H9 (cell line): Measurements from ENCODE around the gene ABHD17C. TPM values are rescaled to one million over a fixed set of nuclear protein-coding genes. Genes with fewer than 3 reads are reported as not detected.
A peak's percentile ranks its signal among the peaks of the same experiment; 100 is the strongest.

Experiments used
- DNase-seq: peaks from one replicate; pipeline ENCODE4 v3.0.0-alpha.2; 2017
- H2AFZ ChIP-seq: one replicate; pipeline ENCODE4 v1.6.1; 2013; ENCODE audit warnings: mild to moderate bottlenecking, low read length, control low read depth, moderate library complexity
- H2AK5ac ChIP-seq: 2 replicates; pipeline ENCODE4 v1.6.1; 2013; ENCODE audit warnings: low read length, control low read depth, mixed read lengths; ENCODE audit not compliant: insufficient read length
- H2BK120ac ChIP-seq: one replicate; pipeline ENCODE4 v1.6.1; 2013; ENCODE audit warnings: low read depth, mild to moderate bottlenecking, low read length, control low read depth, inconsistent platforms; ENCODE audit not compliant: poor library complexity, severe bottlenecking
- H2BK12ac ChIP-seq: 2 replicates; pipeline ENCODE4 v1.6.1; 2013; ENCODE audit warnings: low read length, control low read depth, mixed read lengths, low read depth; ENCODE audit not compliant: insufficient read length
- H2BK15ac ChIP-seq: 2 replicates; pipeline ENCODE4 v1.6.1; 2013; ENCODE audit warnings: low read depth, low read length, control low read depth
- H2BK20ac ChIP-seq: one replicate; pipeline ENCODE4 v1.6.1; 2013; ENCODE audit warnings: low read depth, mild to moderate bottlenecking, low read length, control low read depth, inconsistent platforms; ENCODE audit not compliant: poor library complexity, severe bottlenecking
- H2BK5ac ChIP-seq: 2 replicates; pipeline ENCODE4 v1.6.1; 2013; ENCODE audit warnings: low read length, control low read depth, mixed read lengths; ENCODE audit not compliant: insufficient read length
- H3K14ac ChIP-seq: 2 replicates; pipeline ENCODE4 v1.6.1; 2013; ENCODE audit warnings: low read length, control low read depth; ENCODE audit not compliant: insufficient read depth
- H3K18ac ChIP-seq: 2 replicates; pipeline ENCODE4 v1.6.1; 2013; ENCODE audit warnings: low read depth, mild to moderate bottlenecking, mixed read lengths, low read length, control low read depth; ENCODE audit not compliant: insufficient read length
- H3K23ac ChIP-seq: 2 replicates; pipeline ENCODE4 v1.6.1; 2013; ENCODE audit warnings: low read length, control low read depth, mixed read lengths, low read depth; ENCODE audit not compliant: insufficient read length
- H3K23me2 ChIP-seq: 2 replicates; pipeline ENCODE4 v1.6.1; 2013; ENCODE audit warnings: low read depth, mild to moderate bottlenecking, mixed read lengths, low read length, control low read depth; ENCODE audit not compliant: insufficient read length, poor library complexity, severe bottlenecking
- H3K27ac ChIP-seq: 2 replicates; pipeline ENCODE4 v1.5.1; 2013; ENCODE audit warnings: low read length, control low read depth, mixed read lengths, low read depth; ENCODE audit not compliant: insufficient read length
- H3K27me3 ChIP-seq: 2 replicates; pipeline ENCODE4 v1.6.1; 2013; ENCODE audit warnings: low read length, control low read depth, inconsistent platforms; ENCODE audit not compliant: insufficient read depth
- H3K4ac ChIP-seq: 2 replicates; pipeline ENCODE4 v1.6.1; 2013; ENCODE audit warnings: low read depth, mild to moderate bottlenecking, control low read depth, inconsistent platforms, low read length, moderate library complexity
- H3K4me1 ChIP-seq: 2 replicates; pipeline ENCODE4 v1.6.1; 2013; ENCODE audit warnings: low read length, control low read depth, inconsistent platforms; ENCODE audit not compliant: insufficient read depth
- H3K4me2 ChIP-seq: 2 replicates; pipeline ENCODE4 v1.6.1; 2013; ENCODE audit warnings: low read length, control low read depth, mixed read lengths; ENCODE audit not compliant: insufficient read length, insufficient read depth
- H3K56ac ChIP-seq: 2 replicates; pipeline ENCODE4 v1.6.1; 2013; ENCODE audit warnings: low read depth, mild to moderate bottlenecking, mixed read lengths, low read length, control low read depth; ENCODE audit not compliant: insufficient read length
- H3K79me1 ChIP-seq: 2 replicates; pipeline ENCODE4 v1.6.1; 2013; ENCODE audit warnings: low read depth, mild to moderate bottlenecking, moderate library complexity, low read length, control low read depth, inconsistent platforms; ENCODE audit not compliant: insufficient read depth, poor library complexity, severe bottlenecking
- H3K79me2 ChIP-seq: 2 replicates; pipeline ENCODE4 v1.6.1; 2013; ENCODE audit warnings: low read length, control low read depth, inconsistent platforms; ENCODE audit not compliant: insufficient read depth
- H3K9ac ChIP-seq: 2 replicates; pipeline ENCODE4 v1.6.1; 2013; ENCODE audit warnings: low read length, control low read depth, mixed read lengths; ENCODE audit not compliant: insufficient read length; ENCODE audit errors: extremely low read depth
- H3K9me3 ChIP-seq: one replicate; pipeline ENCODE4 v1.6.1; 2013; ENCODE audit warnings: low read depth, low read length, inconsistent platforms; ENCODE audit not compliant: control insufficient read depth
- H3T11ph ChIP-seq: one replicate; pipeline ENCODE4 v1.6.1; 2013; ENCODE audit warnings: mild to moderate bottlenecking, low read length, control low read depth, inconsistent platforms
- H4K20me1 ChIP-seq: one replicate; pipeline ENCODE4 v1.6.1; 2013; ENCODE audit not compliant: control insufficient read depth, insufficient read length, insufficient read depth
- H4K5ac ChIP-seq: 2 replicates; pipeline ENCODE4 v1.6.1; 2013; ENCODE audit warnings: low read depth, mild to moderate bottlenecking, mixed read lengths, low read length, control low read depth; ENCODE audit not compliant: insufficient read length
- H4K8ac ChIP-seq: replicated peaks from 2 replicates; pipeline ENCODE4 v1.6.1; 2013; ENCODE audit warnings: low read length, control low read depth, mixed read lengths, low read depth; ENCODE audit not compliant: insufficient read length
- H4K91ac ChIP-seq: 2 replicates; pipeline ENCODE4 v1.6.1; 2013; ENCODE audit warnings: low read depth, mild to moderate bottlenecking, moderate library complexity, mixed read lengths, low read length, control low read depth; ENCODE audit not compliant: insufficient read length
- H3K27ac Mint-ChIP-seq, 3 experiments: 2 replicates in 2 of 3; 3 replicates in 1 of 3; pipeline ENCODE4 v1.8.0; 2020 to 2021; ENCODE audit warnings: mixed read lengths in 3 of 3, mild to moderate bottlenecking in 1 of 3, moderate library complexity in 1 of 3
- H3K27me3 Mint-ChIP-seq: 2 replicates; pipeline ENCODE4 v1.8.0; 2021; ENCODE audit warnings: low read depth, mild to moderate bottlenecking, moderate library complexity, mixed read lengths
- H3K36me3 Mint-ChIP-seq, 3 experiments: 2 replicates in 2 of 3; 3 replicates in 1 of 3; pipeline ENCODE4 v1.8.0; 2020 to 2021; ENCODE audit warnings: low read depth in 3 of 3, mixed read lengths in 3 of 3; ENCODE audit not compliant: insufficient read depth in 1 of 3
- H3K4me1 Mint-ChIP-seq, 2 experiments: 2 replicates each; pipeline ENCODE4 v1.8.0; 2020; ENCODE audit warnings: mixed read lengths in 2 of 2
- H3K4me3 Mint-ChIP-seq, 2 experiments: 2 replicates in 1 of 2; 3 replicates in 1 of 2; pipeline ENCODE4 v1.8.0; 2020 to 2021; ENCODE audit warnings: mild to moderate bottlenecking in 2 of 2, mixed read lengths in 2 of 2, moderate library complexity in 1 of 2
- H3K9me3 Mint-ChIP-seq, 2 experiments: 2 replicates in 1 of 2; 3 replicates in 1 of 2; pipeline ENCODE4 v1.8.0; 2020; ENCODE audit warnings: mild to moderate bottlenecking in 2 of 2, mixed read lengths in 2 of 2, moderate library complexity in 1 of 2
- WGBS: extraction: QIAGEN DNeasy Blood & Tissue Kit; methylation state at CpG from one replicate; pipeline ENCODE4 v1.1.7; 2013; ENCODE audit warnings: missing lambda C conversion rate, low lambda C conversion rate, mixed read lengths; ENCODE audit not compliant: insufficient read length; ENCODE audit errors: extremely low coverage; 5-methylcytosine and 5-hydroxymethylcytosine counted together
- total RNA-seq: library from RNA; stranded (reverse); gene quantifications from 2 replicates; pipeline ENCODE4 v1.2.1, GENCODE V29; 2021
- TF ChIP-seq, protein P1 (sequence below): fragments of 200-600 bp; sonication (generic); conservative IDR thresholded peaks from 3 replicates; pipeline ENCODE4 v1.8.0; 2021; ENCODE audit warnings: antibody characterized with exemption, mild to moderate bottlenecking

The ABHD17C gene
- total RNA-seq, 1 experiment from 2014 or later, result 21.5 TPM

DNA sequence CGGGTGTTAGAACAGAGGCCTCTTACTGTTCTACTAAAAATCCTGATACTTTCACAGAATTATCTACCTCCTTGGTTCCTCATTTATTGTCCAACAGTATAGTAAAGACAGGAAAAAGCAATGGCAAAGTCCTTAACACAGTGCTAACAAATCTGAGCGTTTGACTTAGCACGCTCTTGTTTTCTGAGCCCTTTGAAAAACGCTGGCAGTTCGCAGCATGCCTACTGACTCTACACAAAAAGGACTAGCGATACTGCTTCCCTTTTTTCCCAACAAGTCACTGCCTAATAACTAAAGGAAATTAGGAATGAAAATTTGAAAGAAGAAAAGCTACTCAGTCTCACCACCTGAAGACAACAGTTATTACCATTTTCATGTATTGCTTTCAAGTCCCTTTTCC, 49.3 kb downstream of the ABHD17C start:
- Histone ChIP-seq H3K4me2 (peak overlapping the region; percentile 18), H4K20me1 (no peaks in the 10 kb centered on the region), H2BK15ac (no peak overlapping the region), H3K79me2 (no peaks in the 10 kb centered on the region), H3T11ph (no peak overlapping the region), H2AFZ (no peak overlapping the region), H3K4ac (no peak overlapping the region), H3K9ac (no peak overlapping the region), H3K18ac (no peak overlapping the region), H4K5ac (no peak overlapping the region), H2BK5ac (no peak overlapping the region), H3K9me3 (no peaks in the 10 kb centered on the region), H3K79me1 (no peaks in the 10 kb centered on the region), H3K23ac (no peak overlapping the region), H3K23me2 (no peaks in the 10 kb centered on the region), H4K91ac (no peak overlapping the region), H2AK5ac (no peak overlapping the region), H3K4me1 (peaks cover 5% of the 10 kb centered on the region; the same call in 1 of the 2 replicates), H3K27me3 (no peaks in the 10 kb centered on the region), H2BK20ac (no peak overlapping the region), H2BK12ac (no peak overlapping the region), H3K27ac (no peak overlapping the region), H3K56ac (no peak overlapping the region), H4K8ac (no peak overlapping the region), H2BK120ac (no peak overlapping the region), H3K14ac (no peak overlapping the region)
- H3K4me1 Mint-ChIP-seq, result peaks cover 25 to 31% of the 10 kb centered on the region in 2 experiments
- H3K9me3 Mint-ChIP-seq, result peaks cover 2 to 8% of the 10 kb centered on the region in 2 experiments; a peak in 1 of 5 replicates
- no CpG with 5 or more reads among the region's 6 CpGs for WGBS
- H3K36me3 Mint-ChIP-seq, result peaks cover 0 to 9% (median 5%) of the 10 kb centered on the region in 3 experiments
- no peak overlapping the region for H3K4me3 Mint-ChIP-seq
- H3K27me3 Mint-ChIP-seq, result 0 out of 2 replicates have a peak, but pooled peaks cover 2% of the 10 kb centered on the region
- DNase-seq, result no peak
- H3K27ac Mint-ChIP-seq, result peak overlapping the region in 1 of 3 experiments; percentile 37; a peak in 1 of 7 replicates
- TF ChIP-seq, protein P1, sequence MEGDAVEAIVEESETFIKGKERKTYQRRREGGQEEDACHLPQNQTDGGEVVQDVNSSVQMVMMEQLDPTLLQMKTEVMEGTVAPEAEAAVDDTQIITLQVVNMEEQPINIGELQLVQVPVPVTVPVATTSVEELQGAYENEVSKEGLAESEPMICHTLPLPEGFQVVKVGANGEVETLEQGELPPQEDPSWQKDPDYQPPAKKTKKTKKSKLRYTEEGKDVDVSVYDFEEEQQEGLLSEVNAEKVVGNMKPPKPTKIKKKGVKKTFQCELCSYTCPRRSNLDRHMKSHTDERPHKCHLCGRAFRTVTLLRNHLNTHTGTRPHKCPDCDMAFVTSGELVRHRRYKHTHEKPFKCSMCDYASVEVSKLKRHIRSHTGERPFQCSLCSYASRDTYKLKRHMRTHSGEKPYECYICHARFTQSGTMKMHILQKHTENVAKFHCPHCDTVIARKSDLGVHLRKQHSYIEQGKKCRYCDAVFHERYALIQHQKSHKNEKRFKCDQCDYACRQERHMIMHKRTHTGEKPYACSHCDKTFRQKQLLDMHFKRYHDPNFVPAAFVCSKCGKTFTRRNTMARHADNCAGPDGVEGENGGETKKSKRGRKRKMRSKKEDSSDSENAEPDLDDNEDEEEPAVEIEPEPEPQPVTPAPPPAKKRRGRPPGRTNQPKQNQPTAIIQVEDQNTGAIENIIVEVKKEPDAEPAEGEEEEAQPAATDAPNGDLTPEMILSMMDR, result no peak
